Keratinocyte (primary cell): ENCODE results near the gene DUSP22. TPM values are rescaled to one million over a fixed set of nuclear protein-coding genes. Genes with fewer than 3 reads are reported as not detected.

ENCODE experiments used
- DNase-seq: peaks from one replicate; pipeline ENCODE4 v3.0.0-alpha.2; 2011; ENCODE audit warnings: low read depth, missing footprints, low spot score
- FAIRE-seq: peaks from 2 replicates; lab custom pipeline; 2011; peaks lifted over from hg19 to GRCh38; lab: Jason Lieb, UNC
- H2AFZ ChIP-seq: 2 replicates; pipeline ENCODE4 v1.6.0; 2012; ENCODE audit warnings: low read length, control low read depth, inconsistent platforms; ENCODE audit not compliant: control insufficient read depth
- H3K27ac ChIP-seq: 2 replicates; pipeline ENCODE4 v1.5.1; 2011; ENCODE audit warnings: low read length; ENCODE audit not compliant: control insufficient read depth, insufficient read depth
- H3K27me3 ChIP-seq: 3 replicates; pipeline ENCODE4 v1.6.0; 2011; ENCODE audit warnings: low read length; ENCODE audit not compliant: control insufficient read depth, insufficient read depth; ENCODE audit errors: extremely low read depth
- H3K36me3 ChIP-seq, 2 experiments: 2 replicates in 1 of 2; 3 replicates in 1 of 2; pipeline ENCODE4 v1.5.1; 2011; ENCODE audit warnings: low read length in 2 of 2, mild to moderate bottlenecking in 1 of 2; ENCODE audit not compliant: control insufficient read depth in 2 of 2, insufficient read depth in 2 of 2; ENCODE audit errors: extremely low read depth in 1 of 2
- H3K4me1 ChIP-seq: 3 replicates; pipeline ENCODE4 v1.5.1; 2011; ENCODE audit warnings: low read length; ENCODE audit not compliant: control insufficient read depth, insufficient read depth; ENCODE audit errors: extremely low read depth
- H3K4me2 ChIP-seq: 3 replicates; pipeline ENCODE4 v1.6.0; 2011; ENCODE audit warnings: low read depth, low read length; ENCODE audit not compliant: control insufficient read depth, insufficient read depth; ENCODE audit errors: extremely low read depth
- H3K4me3 ChIP-seq, 3 experiments: fragments of 200-600 bp in 1 of 3; sonication (generic) in 1 of 3; 2 replicates in 2 of 3; 3 replicates in 1 of 3; pipeline ENCODE4 v1.5.1; 2011 to 2016; ENCODE audit warnings: low read length in 3 of 3, mild to moderate bottlenecking in 3 of 3, control low read depth in 2 of 3, inconsistent platforms in 1 of 3, low read depth in 1 of 3, mixed read lengths in 1 of 3, mixed run types in 1 of 3, moderate library complexity in 1 of 3; ENCODE audit not compliant: control insufficient read depth in 2 of 3, insufficient read depth in 2 of 3; ENCODE audit errors: extremely low read depth in 1 of 3
- H3K79me2 ChIP-seq: 2 replicates; pipeline ENCODE4 v1.6.0; 2012; ENCODE audit warnings: low read length; ENCODE audit not compliant: control insufficient read depth, insufficient read depth
- H3K9ac ChIP-seq: 3 replicates; pipeline ENCODE4 v1.6.0; 2011; ENCODE audit warnings: low read length; ENCODE audit not compliant: control insufficient read depth, insufficient read depth; ENCODE audit errors: extremely low read depth
- H3K9me1 ChIP-seq: 3 replicates; pipeline ENCODE4 v1.6.0; 2011; ENCODE audit warnings: low read length; ENCODE audit not compliant: control insufficient read depth, insufficient read depth; ENCODE audit errors: extremely low read depth
- H3K9me3 ChIP-seq: 2 replicates; pipeline ENCODE4 v1.5.1; 2012; ENCODE audit warnings: low read depth, low read length; ENCODE audit not compliant: control insufficient read depth
- H4K20me1 ChIP-seq: 3 replicates; pipeline ENCODE4 v1.6.0; 2011; ENCODE audit warnings: low read length; ENCODE audit not compliant: control insufficient read depth, insufficient read depth; ENCODE audit errors: extremely low read depth
- CTCF ChIP-seq, 3 experiments: IDR thresholded peaks in 1 of 3; conservative IDR thresholded peaks in 1 of 3; optimal IDR thresholded peaks in 1 of 3; 2 replicates in 2 of 3; 3 replicates in 1 of 3; pipeline versions ENCODE3 to v1.5.1; 2011; ENCODE audit warnings: low read length in 3 of 3, mild to moderate bottlenecking in 3 of 3, moderate library complexity in 2 of 3, control low read depth in 1 of 3, inconsistent platforms in 1 of 3; ENCODE audit not compliant: insufficient read depth in 2 of 3; ENCODE audit errors: extremely low read depth in 1 of 3
- EZH2 ChIP-seq: IDR thresholded peaks from one replicate; pipeline ENCODE4 v1.6.1; 2012; ENCODE audit warnings: inconsistent platforms, mild to moderate bottlenecking, low read length, moderate library complexity
- dilution Hi-C: fragments of 300-500 bp; cut with MboI; formaldehyde crosslinking; loops from one replicate; pipeline ENCODE4 v1.7.0; 2020; ENCODE audit warnings: low sequenced_read_pairs; ENCODE audit not compliant: extremely low pct_ligation_motif_present
- polyA plus RNA-seq, 5 experiments: library from polyadenylated mRNA; depleted of rRNA in 3 of 5; stranded (reverse) in 3 of 5; stranded (forward) in 1 of 5; unstranded in 1 of 5; fragments of >200 nt; gene quantifications; 1 replicate in 1 of 5; 2 replicates in 3 of 5; 3 replicates in 1 of 5; pipeline versions ENCODE4 v1.2.1 to v1.2.3, GENCODE V29; 2011 to 2012; ENCODE audit warnings: missing spikeins in 2 of 5, low read depth in 1 of 5, low replicate concordance in 1 of 5

Gene DUSP22
- polyA plus RNA-seq, 1 donor (not counting 4 experiments of a cell fraction or from before 2014, with no cell fraction given) = 17.3 TPM

GRCh38 chr6:385614-386013 is 93.3 kb downstream of the DUSP22 start:
- Histone ChIP-seq H3K4me2 (no peak overlapping the region), H3K4me3 (no peak overlapping the region), H3K27ac (no peak overlapping the region), H3K4me1 (no peaks in the 10 kb centered on the region), H3K9me3 (no peaks in the 10 kb centered on the region), H4K20me1 (no peaks in the 10 kb centered on the region), H3K9ac (no peak overlapping the region), H3K27me3 (peaks cover 44% of the 10 kb centered on the region), H3K36me3 (no peaks in the 10 kb centered on the region), H3K79me2 (no peaks in the 10 kb centered on the region), H2AFZ (no peak overlapping the region), H3K9me1 (no peaks in the 10 kb centered on the region)
- no peak for FAIRE-seq
- dilution Hi-C loops = no loop called here
- no peak for TF ChIP-seq CTCF (optimal IDR thresholded peaks at IDR 0.05 in 1 of 3, IDR thresholded peaks at IDR 0.05 in 1 of 3, conservative IDR thresholded peaks at IDR 0.05 in 1 of 3; ENCODE audit: extremely low read depth in 1 of 3, insufficient read depth in 2 of 3, low read length in 3 of 3)
- TF ChIP-seq EZH2 = no peak
- DNase-seq = no peak

GRCh38 chr6:386688-387266 is 94.5 kb downstream of the DUSP22 start:
- no peak overlapping the region for H2AFZ ChIP-seq
- no peak overlapping the region for H3K4me3 ChIP-seq
- DNase-seq (no peak), FAIRE-seq (no peak)
- H3K4me2 ChIP-seq = no peak overlapping the region
- no peaks in the 10 kb centered on the region for H3K79me2 ChIP-seq
- peaks cover 50% of the 10 kb centered on the region for H3K27me3 ChIP-seq
- H3K9ac ChIP-seq = no peak overlapping the region
- no peaks in the 10 kb centered on the region for H3K36me3 ChIP-seq
- H3K4me1 ChIP-seq = peaks cover 6% of the 10 kb centered on the region
- dilution Hi-C loops = no loop called here
- no peaks in the 10 kb centered on the region for H4K20me1 ChIP-seq
- no peak overlapping the region for H3K27ac ChIP-seq
- TF ChIP-seq EZH2 = no peak
- no peak for TF ChIP-seq CTCF (optimal IDR thresholded peaks at IDR 0.05 in 1 of 3, IDR thresholded peaks at IDR 0.05 in 1 of 3, conservative IDR thresholded peaks at IDR 0.05 in 1 of 3; ENCODE audit: extremely low read depth in 1 of 3, insufficient read depth in 2 of 3, low read length in 3 of 3)
- H3K9me3 ChIP-seq = no peaks in the 10 kb centered on the region
- H3K9me1 ChIP-seq = no peaks in the 10 kb centered on the region
